A673 (cell line): ENCODE data around the gene EFHD2. TPM values are rescaled to one million over a fixed set of nuclear protein-coding genes. Genes with fewer than 3 reads are reported as not detected.
A peak's percentile ranks its signal among the peaks of the same experiment; 100 is the strongest.

Experiments used
- BruUV-seq: library from RNA; stranded (reverse); fragments of 400-500 nt; replicated peaks from 2 replicates; lab custom pipeline; 2021; lab: Mats Ljungman, UMichigan
- CTCF ChIA-PET: fragments of 300-600 bp; sonication (Branson Sonifier 250); formaldehyde crosslinking; loops from one replicate; lab custom pipeline; 2022; ENCODE audit warnings: antibody characterized with exemption; lab: Charles Lee
- POLR2A ChIA-PET: fragments of 300-600 bp; sonication (Branson Sonifier 250); formaldehyde crosslinking; loops from one replicate; lab custom pipeline; 2022; ENCODE audit warnings: antibody characterized with exemption; ENCODE audit not compliant: low non-redundant PET; lab: Charles Lee
- DNase-seq: peaks from one replicate; pipeline ENCODE4 v3.0.0-alpha.2; 2015; ENCODE audit warnings: low spot score
- H3K27ac ChIP-seq: fragments of 200-600 bp; sonication (generic); 2 replicates; pipeline ENCODE4 v1.5.1; 2016; ENCODE audit warnings: mixed run types, low read depth, mild to moderate bottlenecking, mixed read lengths, antibody characterized with exemption, low read length; ENCODE audit not compliant: poor library complexity, severe bottlenecking
- H3K27me3 ChIP-seq: fragments of 200-600 bp; sonication (generic); replicated peaks from 2 replicates; pipeline ENCODE4 v1.6.1; 2017; ENCODE audit warnings: mixed run types, low read depth, mild to moderate bottlenecking, mixed read lengths, antibody characterized with exemption, low read length; ENCODE audit not compliant: insufficient read depth, poor library complexity
- H3K36me3 ChIP-seq: fragments of 200-600 bp; sonication (generic); 2 replicates; pipeline ENCODE4 v1.6.1; 2016; ENCODE audit warnings: mixed run types, mild to moderate bottlenecking, mixed read lengths, antibody characterized with exemption, low read length; ENCODE audit not compliant: insufficient read depth, poor library complexity, severe bottlenecking
- H3K4me1 ChIP-seq: fragments of 200-600 bp; sonication (generic); 2 replicates; pipeline ENCODE4 v1.6.1; 2017; ENCODE audit warnings: mixed run types, mild to moderate bottlenecking, mixed read lengths, antibody characterized with exemption, low read length; ENCODE audit not compliant: insufficient read depth, poor library complexity, severe bottlenecking
- H3K4me3 ChIP-seq: fragments of 200-600 bp; sonication (generic); 2 replicates; pipeline ENCODE4 v1.5.1; 2016; ENCODE audit warnings: low read depth, mixed run types, mild to moderate bottlenecking, mixed read lengths, low read length; ENCODE audit not compliant: poor library complexity, severe bottlenecking
- H3K9me3 ChIP-seq: fragments of 200-600 bp; sonication (generic); 2 replicates; pipeline ENCODE4 v1.6.1; 2016; ENCODE audit warnings: mixed run types, low read depth, mild to moderate bottlenecking, mixed read lengths, antibody characterized with exemption, low read length; ENCODE audit not compliant: poor library complexity, severe bottlenecking
- EZH2 ChIP-seq: fragments of 200-600 bp; sonication (generic); IDR thresholded peaks from 2 replicates; pipeline ENCODE4 v1.6.1; 2017; ENCODE audit warnings: borderline replicate concordance, low read depth, mild to moderate bottlenecking, mixed read lengths, antibody characterized with exemption, low read length; ENCODE audit not compliant: poor library complexity, severe bottlenecking
- intact Hi-C: fragments of 100-400 bp; cut with micrococcal nuclease; formaldehyde crosslinking; loops from one replicate; pipeline ENCODE4 v1.10.0; 2022; ENCODE audit not compliant: unreplicated experiment
- total RNA-seq: library from RNA; stranded (reverse); gene quantifications from 2 replicates; pipeline ENCODE4 v1.2.3, GENCODE V29; 2021
- TF ChIP-seq, protein P1 (sequence below): fragments of 300-800, 200-600 bp; sonication (generic); conservative IDR thresholded peaks from 2 replicates; pipeline ENCODE4 v1.5.1; 2017; ENCODE audit warnings: low read depth, mild to moderate bottlenecking, antibody characterized with exemption, low read length, moderate library complexity, mixed read lengths

The EFHD2 gene
- total RNA-seq, 1 experiment from 2014 or later, result 32.5 TPM

DNA sequence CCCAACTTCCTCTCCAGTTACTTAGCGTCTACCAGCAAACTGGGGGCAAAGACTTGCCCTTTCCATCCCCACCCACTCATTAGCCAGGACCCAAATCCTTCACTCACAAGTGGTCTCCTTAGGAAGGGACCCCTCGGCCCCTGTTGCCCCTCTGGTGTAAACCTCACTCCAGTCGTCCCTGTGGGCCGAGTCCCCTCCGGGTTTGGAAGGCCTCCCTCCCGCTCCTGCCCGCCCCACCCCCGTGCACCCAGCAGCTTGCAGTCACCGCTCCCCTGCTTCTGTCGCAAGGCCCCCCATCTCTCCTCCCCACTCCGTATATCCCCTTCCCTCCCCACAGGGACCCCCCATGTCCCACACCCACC is 1.2 kb downstream of the EFHD2 start:
- Histone ChIP-seq H3K27ac (no peak overlapping the region), H3K4me3 (peak overlapping the region; percentile 96), H3K9me3 (no peaks in the 10 kb centered on the region), H3K4me1 (peaks cover 13% of the 10 kb centered on the region), H3K36me3 (no peaks in the 10 kb centered on the region), H3K27me3 (no peaks in the 10 kb centered on the region)
- intact Hi-C loops, result loop anchor here (5.0 kb wide), 1 partner anchor 89 kb away; no protein-coding TSS in a partner anchor
- no peak for TF ChIP-seq EZH2
- TF ChIP-seq, protein P1, sequence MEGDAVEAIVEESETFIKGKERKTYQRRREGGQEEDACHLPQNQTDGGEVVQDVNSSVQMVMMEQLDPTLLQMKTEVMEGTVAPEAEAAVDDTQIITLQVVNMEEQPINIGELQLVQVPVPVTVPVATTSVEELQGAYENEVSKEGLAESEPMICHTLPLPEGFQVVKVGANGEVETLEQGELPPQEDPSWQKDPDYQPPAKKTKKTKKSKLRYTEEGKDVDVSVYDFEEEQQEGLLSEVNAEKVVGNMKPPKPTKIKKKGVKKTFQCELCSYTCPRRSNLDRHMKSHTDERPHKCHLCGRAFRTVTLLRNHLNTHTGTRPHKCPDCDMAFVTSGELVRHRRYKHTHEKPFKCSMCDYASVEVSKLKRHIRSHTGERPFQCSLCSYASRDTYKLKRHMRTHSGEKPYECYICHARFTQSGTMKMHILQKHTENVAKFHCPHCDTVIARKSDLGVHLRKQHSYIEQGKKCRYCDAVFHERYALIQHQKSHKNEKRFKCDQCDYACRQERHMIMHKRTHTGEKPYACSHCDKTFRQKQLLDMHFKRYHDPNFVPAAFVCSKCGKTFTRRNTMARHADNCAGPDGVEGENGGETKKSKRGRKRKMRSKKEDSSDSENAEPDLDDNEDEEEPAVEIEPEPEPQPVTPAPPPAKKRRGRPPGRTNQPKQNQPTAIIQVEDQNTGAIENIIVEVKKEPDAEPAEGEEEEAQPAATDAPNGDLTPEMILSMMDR, result no peak
- no peak for DNase-seq
- CTCF ChIA-PET, result no interaction called here
- no TSS peak for BruUV-seq
- POLR2A ChIA-PET, result interaction anchor here (0.7 kb wide), 1 partner anchor 116 kb away, joined by 4 read pairs; the partner anchor contains the start of gene DNAJC16

DNA sequence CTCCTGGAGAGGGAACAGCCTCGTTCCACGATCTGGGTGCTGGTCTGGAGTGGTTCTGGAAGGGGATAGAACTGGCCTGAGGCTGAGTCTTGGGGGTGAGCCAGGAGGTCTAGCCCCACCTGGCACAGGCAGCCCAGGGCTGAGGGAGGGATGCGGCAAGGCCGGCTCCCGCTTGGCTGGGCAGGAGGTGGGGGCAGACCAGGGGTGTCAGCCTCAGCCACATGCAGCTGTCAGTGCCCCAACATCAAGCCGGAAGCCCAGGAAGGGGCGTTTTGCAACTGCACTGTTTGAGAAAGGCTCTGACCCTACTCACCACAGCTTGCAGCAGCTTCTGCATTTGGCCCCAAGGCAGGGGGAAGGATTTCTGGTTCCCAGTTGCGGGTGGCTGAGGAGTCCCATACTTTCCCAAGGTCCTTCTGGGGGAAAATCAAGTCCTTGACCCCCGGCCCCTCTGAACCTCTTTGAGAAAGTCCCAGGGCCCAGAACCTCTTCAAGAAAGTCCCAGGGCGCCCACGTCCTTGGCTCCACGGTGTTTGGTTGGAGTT is 2.0 kb downstream of the EFHD2 start:
- H3K4me1 ChIP-seq, result peaks cover 13% of the 10 kb centered on the region
- peak overlapping the region; percentile 96 for H3K4me3 ChIP-seq
- ChIA-PET CTCF (no interaction called here), POLR2A (no interaction called here)
- TF ChIP-seq EZH2, result no peak
- TF ChIP-seq, protein P1, result no peak
- intact Hi-C loops, result loop anchor here (5.0 kb wide), 1 partner anchor 89 kb away; no protein-coding TSS in a partner anchor
- H3K36me3 ChIP-seq, result no peaks in the 10 kb centered on the region
- no peaks in the 10 kb centered on the region for H3K9me3 ChIP-seq
- no peaks in the 10 kb centered on the region for H3K27me3 ChIP-seq
- BruUV-seq, result no TSS peak
- no peak for DNase-seq
- no peak overlapping the region for H3K27ac ChIP-seq

DNA sequence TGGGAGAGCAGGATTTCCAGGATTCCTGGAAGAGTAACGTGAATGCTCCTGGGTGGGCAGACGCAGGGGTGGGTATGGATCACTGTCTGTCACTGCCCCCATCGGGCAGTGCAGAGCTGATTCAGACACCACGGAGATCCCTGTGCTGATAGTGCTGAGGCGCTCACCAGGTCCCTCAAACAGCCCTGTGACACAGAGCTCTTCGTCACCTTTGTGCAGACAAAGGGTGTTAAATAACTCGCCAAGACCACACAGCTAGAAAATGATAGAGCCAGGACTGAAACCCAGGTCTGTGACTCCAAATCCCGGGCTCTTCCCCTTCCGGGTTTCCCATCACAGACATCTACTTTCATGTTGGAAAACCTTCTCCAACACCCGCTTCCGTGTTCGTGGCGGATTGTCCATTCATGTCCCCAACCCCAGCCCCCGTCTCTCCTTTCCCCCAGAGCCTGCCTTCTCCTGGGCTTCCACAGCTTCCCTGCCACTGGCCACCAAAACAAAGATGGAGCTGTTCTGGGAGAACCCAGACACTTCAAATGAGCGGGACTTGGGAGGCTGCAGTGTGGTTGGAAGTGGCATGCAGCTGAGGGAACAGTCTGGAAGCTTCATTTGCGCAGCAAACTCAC is 2.6 kb downstream of the EFHD2 start:
- intact Hi-C loops, result loop anchor here (5.0 kb wide), 1 partner anchor 90 kb away; no protein-coding TSS in a partner anchor
- no TSS peak for BruUV-seq
- DNase-seq, result no peak
- ChIA-PET CTCF (interaction anchor here (0.7 kb wide), 1 partner anchor 1619 kb away, joined by 4 read pairs; no protein-coding TSS in a partner anchor), POLR2A (no interaction called here)
- Histone ChIP-seq H3K4me1 (peaks cover 17% of the 10 kb centered on the region), H3K27me3 (no peaks in the 10 kb centered on the region), H3K27ac (no peak overlapping the region), H3K36me3 (no peaks in the 10 kb centered on the region), H3K4me3 (no peak overlapping the region), H3K9me3 (no peaks in the 10 kb centered on the region)
- TF ChIP-seq, protein P1, result no peak
- no peak for TF ChIP-seq EZH2
